Peyer's patch (tissue), 4 donors: ENCODE data around the gene WDR86. TPM values are rescaled to one million over a fixed set of nuclear protein-coding genes. Genes with fewer than 3 reads are reported as not detected.
A peak's percentile ranks its signal among the peaks of the same experiment; 100 is the strongest.

Experiments used
- DNase-seq, 3 donors: peaks; one replicate each; pipeline ENCODE4 v3.0.0-alpha.2; 2017 to 2019
- H3K27ac ChIP-seq, 4 donors: fragments of 200-600 bp; sonication (generic); one replicate each; pipeline ENCODE4 v1.5.1; 2016 to 2019
- H3K27me3 ChIP-seq, 2 donors: fragments of 200-600 bp; sonication (generic); one replicate each; pipeline ENCODE4 v1.5.1; 2019
- H3K36me3 ChIP-seq, 3 donors: fragments of 200-600 bp; sonication (generic); one replicate each; pipeline ENCODE4 v1.5.1; 2016 to 2019
- H3K4me1 ChIP-seq, 4 donors: fragments of 200-600 bp; sonication (generic); one replicate each; pipeline ENCODE4 v1.5.1; 2016 to 2019
- H3K4me3 ChIP-seq, 4 donors: fragments of 200-600 bp; sonication (generic); 1 replicate in 3 of 4; 2 replicates in 1 of 4; pipeline ENCODE4 v1.5.1; 2016 to 2019; ENCODE audit warnings: mild to moderate bottlenecking in 1 of 4
- H3K9me3 ChIP-seq, 4 donors: fragments of 200-600 bp; sonication (generic); one replicate each; pipeline ENCODE4 v1.5.1; 2016 to 2019; ENCODE audit warnings: mild to moderate bottlenecking in 1 of 4
- CTCF ChIP-seq, 6 experiments: fragments of 450-650 bp in 4 of 6; fragments of 200-600 bp in 2 of 6; sonication (generic) in 1 of 6; IDR thresholded peaks; one replicate each; pipeline ENCODE4 v1.5.1; 2017 to 2019; ENCODE audit warnings: antibody characterized with exemption in 6 of 6, mild to moderate bottlenecking in 3 of 6, moderate library complexity in 1 of 6
- POLR2A ChIP-seq, 2 donors: fragments of 450-650 bp; IDR thresholded peaks; one replicate each; pipeline ENCODE4 v1.5.1; 2017; ENCODE audit warnings: antibody characterized with exemption in 2 of 2, mild to moderate bottlenecking in 2 of 2, moderate library complexity in 2 of 2
- total RNA-seq, 4 donors: library from RNA; depleted of rRNA; stranded (reverse); fragments of >200 nt; gene quantifications; one replicate each; pipeline ENCODE4 v1.1.0, GENCODE V29; 2016

The WDR86 gene
- total RNA-seq, 4 donors from 2014 or later: 5.9 to 13.2 (median 6.6) TPM; not detected in 1

- no peak for TF ChIP-seq CTCF (IDR thresholded peaks at IDR 0.05)
- no peak for TF ChIP-seq POLR2A (IDR thresholded peaks at IDR 0.05)
- peak overlapping the region in 3 of 4 donors; percentile 39 to 73 (median 68) for H3K27ac ChIP-seq
- no peak overlapping the region for H3K4me3 ChIP-seq
Observed at GRCh38 chr7:151427705-151428377, 18.0 kb upstream of the WDR86 start.

GRCh38 chr7:151426904-151427704 is 17.3 kb upstream of the WDR86 start:
- H3K4me3 ChIP-seq: no peak overlapping the region
- no peak for DNase-seq
- no peak for TF ChIP-seq CTCF (IDR thresholded peaks at IDR 0.05)
- no peak for TF ChIP-seq POLR2A (IDR thresholded peaks at IDR 0.05)
- no peaks in the 10 kb centered on the region for H3K36me3 ChIP-seq
- H3K27me3 ChIP-seq: no peaks in the 10 kb centered on the region
- no peaks in the 10 kb centered on the region for H3K9me3 ChIP-seq
- H3K4me1 ChIP-seq: peaks cover 0 to 6% (median 0%) of the 10 kb centered on the region in 4 donors
- H3K27ac ChIP-seq: peak overlapping the region in 3 of 4 donors; percentile 32 to 73 (median 68)

More at GRCh38 chr7:151427705-151428377, 18.0 kb upstream of the WDR86 start:
- H3K27me3 ChIP-seq: no peaks in the 10 kb centered on the region
- peaks cover 0 to 6% (median 0%) of the 10 kb centered on the region in 4 donors for H3K4me1 ChIP-seq
- no peaks in the 10 kb centered on the region for H3K36me3 ChIP-seq
- DNase-seq: no peak
- H3K9me3 ChIP-seq: no peaks in the 10 kb centered on the region

- Histone ChIP-seq H3K36me3 (no peaks in the 10 kb centered on the region), H3K27ac (peak overlapping the region; percentile 32 to 73 (median 66)), H3K4me3 (no peak overlapping the region), H3K27me3 (no peaks in the 10 kb centered on the region), H3K4me1 (peaks cover 0 to 6% (median 0%) of the 10 kb centered on the region in 4 donors), H3K9me3 (no peaks in the 10 kb centered on the region)
- peak in 1 of 3 donors; percentile 73 for DNase-seq
- no peak for TF ChIP-seq POLR2A (IDR thresholded peaks at IDR 0.05)
- no peak for TF ChIP-seq CTCF (IDR thresholded peaks at IDR 0.05)
Observed at GRCh38 chr7:151426441-151426903, 16.6 kb upstream of the WDR86 start.

- no peak for DNase-seq
Observed at GRCh38 chr7:151425670-151426440, 16.0 kb upstream of the WDR86 start.

More at GRCh38 chr7:151425670-151426440, 16.0 kb upstream of the WDR86 start:
- no peaks in the 10 kb centered on the region for H3K9me3 ChIP-seq
- peaks cover 0 to 6% (median 0%) of the 10 kb centered on the region in 4 donors for H3K4me1 ChIP-seq
- TF ChIP-seq POLR2A (IDR thresholded peaks at IDR 0.05) (no peak), CTCF (IDR thresholded peaks at IDR 0.05) (no peak)
- H3K27me3 ChIP-seq: no peaks in the 10 kb centered on the region
- H3K36me3 ChIP-seq: no peaks in the 10 kb centered on the region
- H3K27ac ChIP-seq: peak overlapping the region; percentile 38 to 73 (median 66)
- H3K4me3 ChIP-seq: no peak overlapping the region
